A549 (cell line): Measurements from ENCODE around the gene DDX4. TPM values are rescaled to one million over a fixed set of nuclear protein-coding genes. Genes with fewer than 3 reads are reported as not detected.
A peak's percentile ranks its signal among the peaks of the same experiment; 100 is the strongest.

Experiments
- ATAC-seq, 2 experiments: fragments of 200-7000 bp in 1 of 2; fragments of >200 bp in 1 of 2; cut with Nextera tagmentation in 1 of 2; cut with Tn5 transposase in 1 of 2; 3 replicates each; pipeline versions ENCODE4 v1.8.0 to v1.9.1; 2018 to 2020; ENCODE audit warnings: mild to moderate bottlenecking in 1 of 2, moderate library complexity in 1 of 2
- CTCF ChIA-PET: fragments of 300-600 bp; sonication (Branson Sonifier 250); formaldehyde crosslinking; extraction: SDS; loops from one replicate; lab custom pipeline; 2021; ENCODE audit warnings: antibody characterized with exemption, inconsistent platforms; lab: Yijun Ruan, JAX
- POLR2A ChIA-PET: fragments of 350-600 bp; formaldehyde crosslinking; extraction: SDS; loops from one replicate; lab custom pipeline; 2021; ENCODE audit warnings: antibody characterized with exemption, inconsistent platforms; lab: Yijun Ruan, JAX
- DNase-seq, 2 experiments: peaks; one replicate each; pipeline versions ENCODE4 v3.0.0 to v3.0.0-alpha.2; 2011 to 2016; ENCODE audit warnings: low read depth in 1 of 2, low spot score in 1 of 2
- FAIRE-seq: peaks from 2 replicates; lab custom pipeline; 2011; peaks lifted over from hg19 to GRCh38; lab: Jason Lieb, UNC
- H3K27ac ChIP-seq, 2 experiments: fragments of >200 bp; sonication (Bioruptor Twin); formaldehyde crosslinking; 3 replicates each; pipeline ENCODE4 v1.5.1; 2016 to 2017
- H3K4me1 ChIP-seq: fragments of >200 bp; sonication (Bioruptor Twin); formaldehyde crosslinking; 3 replicates; pipeline ENCODE4 v1.6.1; 2016
- H3K4me2 ChIP-seq: fragments of >200 bp; sonication (Bioruptor Twin); formaldehyde crosslinking; 3 replicates; pipeline ENCODE4 v1.6.1; 2016
- H3K4me3 ChIP-seq: fragments of >200 bp; sonication (Bioruptor Twin); formaldehyde crosslinking; 3 replicates; pipeline ENCODE4 v1.5.1; 2016
- H3K9me3 ChIP-seq: fragments of >200 bp; sonication (Bioruptor Twin); formaldehyde crosslinking; 3 replicates; pipeline ENCODE4 v1.6.1; 2016
- BCL3 ChIP-seq: fragments of >200 bp; sonication (Bioruptor Twin); formaldehyde crosslinking; IDR thresholded peaks from 3 replicates; pipeline ENCODE4 v1.6.1; 2016
- CBX8 ChIP-seq: fragments of 200-600 bp; sonication (generic); IDR thresholded peaks from 2 replicates; pipeline ENCODE4 v1.6.1; 2016
- CEBPB ChIP-seq, 2 experiments: fragments of >200 bp in 1 of 2; sonication (Bioruptor Twin) in 1 of 2; formaldehyde crosslinking in 1 of 2; IDR thresholded peaks; 2 replicates each; pipeline ENCODE4 v1.6.1; 2012 to 2016
- CTCF ChIP-seq: fragments of >200 bp; sonication (Bioruptor Twin); formaldehyde crosslinking; IDR thresholded peaks from 3 replicates; pipeline ENCODE4 v1.5.1; 2016
- EHF ChIP-seq: fragments of 250-450 bp; sonication (Bioruptor Pico); IDR thresholded peaks from 2 replicates; pipeline ENCODE4 v1.5.0; 2020; ENCODE audit warnings: mild to moderate bottlenecking
- ELK1 ChIP-seq: fragments of 150-350 bp; IDR thresholded peaks from 2 replicates; pipeline ENCODE4 v1.6.1; 2014; ENCODE audit warnings: low read depth, mild to moderate bottlenecking, low read length
- ESRRA ChIP-seq: fragments of 150-350 bp; IDR thresholded peaks from 2 replicates; pipeline ENCODE4 v1.6.1; 2014; ENCODE audit warnings: mild to moderate bottlenecking, low read length, borderline replicate concordance
- FOXS1 ChIP-seq: fragments of 250-450 bp; sonication (Bioruptor Pico); IDR thresholded peaks from 2 replicates; pipeline ENCODE4 v1.5.0; 2020; ENCODE audit warnings: mild to moderate bottlenecking, moderate library complexity
- GATA3 ChIP-seq: IDR thresholded peaks from 2 replicates; pipeline ENCODE4 v1.6.1; 2012; ENCODE audit warnings: borderline replicate concordance
- HOXB13 ChIP-seq: fragments of 250-450 bp; sonication (Bioruptor Pico); IDR thresholded peaks from 2 replicates; pipeline ENCODE4 v1.5.0; 2020; ENCODE audit warnings: low read depth, mild to moderate bottlenecking, moderate library complexity
- MAFK ChIP-seq: fragments of 450-650 bp; IDR thresholded peaks from 2 replicates; pipeline ENCODE4 v1.6.1; 2014; ENCODE audit not compliant: partially characterized antibody
- MAX ChIP-seq: IDR thresholded peaks from 2 replicates; pipeline ENCODE4 v1.6.1; 2012
- MYC ChIP-seq: IDR thresholded peaks from 2 replicates; pipeline ENCODE4 v1.6.1; 2012; ENCODE audit warnings: mild to moderate bottlenecking, inconsistent platforms, low read length, improper control_type of control experiment, borderline replicate concordance
- PBX3 ChIP-seq: IDR thresholded peaks from 2 replicates; pipeline ENCODE4 v1.6.1; 2012
- PHF8 ChIP-seq: fragments of 200-600 bp; sonication (generic); IDR thresholded peaks from 2 replicates; pipeline ENCODE4 v1.6.1; 2016; ENCODE audit warnings: low read depth, mild to moderate bottlenecking, antibody characterized with exemption, moderate library complexity, borderline replicate concordance
- POLR2AphosphoS2 ChIP-seq: conservative IDR thresholded peaks from 2 replicates; pipeline ENCODE4 v1.6.1; 2012; ENCODE audit warnings: low read length, improper control_type of control experiment, inconsistent platforms
- REST ChIP-seq: fragments of 200-600 bp; sonication (generic); IDR thresholded peaks from 2 replicates; pipeline ENCODE4 v1.6.1; 2016; ENCODE audit warnings: antibody characterized with exemption, mild to moderate bottlenecking, moderate library complexity
- TP53 ChIP-seq: fragments of 250-450 bp; sonication (Bioruptor Pico); IDR thresholded peaks from 2 replicates; pipeline ENCODE4 v1.5.0; 2021; ENCODE audit warnings: mild to moderate bottlenecking, moderate library complexity
- USF2 ChIP-seq: fragments of 450-650 bp; IDR thresholded peaks from 2 replicates; pipeline ENCODE4 v1.6.1; 2014; ENCODE audit warnings: antibody characterized with exemption
- ZSCAN20 ChIP-seq: fragments of 250-450 bp; sonication (Bioruptor Pico); IDR thresholded peaks from 2 replicates; pipeline ENCODE4 v1.8.0; 2022; ENCODE audit warnings: mild to moderate bottlenecking, moderate library complexity
- WGBS: methylation state at CpG from one replicate; pipeline ENCODE4 v1.1.6; 2017; ENCODE audit errors: missing lambda C conversion rate; 5-methylcytosine and 5-hydroxymethylcytosine counted together
- polyA plus RNA-seq, 4 experiments: library from polyadenylated mRNA; depleted of rRNA in 3 of 4; stranded (reverse); fragments of >200 nt; fragmentation: RNase III in 1 of 4; extraction: RNeasy Plus Mini Kit Qiagen cat#74134 plus additional on column Dnase treatment in 1 of 4; gene quantifications; 2 replicates in 3 of 4; 3 replicates in 1 of 4; pipeline ENCODE4 v1.2.3, GENCODE V29; 2011 to 2017

DDX4 gene
- polyA plus RNA-seq, 2 of the 4 experiments (the other 2 are of a cell fraction): 0.09 TPM; not detected in 1

- WGBS: 66% methylated on average over 3 of the region's 3 CpGs
- H3K9me3 ChIP-seq: no peaks in the 10 kb centered on the region
- H3K4me3 ChIP-seq: no peak overlapping the region
- H3K4me1 ChIP-seq: peaks cover 12% of the 10 kb centered on the region; the same call in 2 of the 3 replicates
- FAIRE-seq (no peak), DNase-seq (no peak)
- no peak overlapping the region for H3K4me2 ChIP-seq
- POLR2A ChIA-PET: no interaction called here
- TF ChIP-seq POLR2AphosphoS2 (no peak), MAFK (no peak), EHF (CRISPR knock-in tag) (no peak), BCL3 (no peak), CTCF (no peak), HOXB13 (no peak), MAX (no peak), MYC (no peak), PHF8 (no peak), FOXS1 (CRISPR knock-in tag) (no peak), ZSCAN20 (no peak)
- TF ChIP-seq, all 56 proteins: peak for 0
- 0 out of 6 replicates have a peak overlapping the region, but pooled peaks of 1 of the 2 experiments have one; percentile 36 for H3K27ac ChIP-seq
- CTCF ChIA-PET: interaction anchor here (0.8 to 1.4 kb wide), 2 partner anchors 68 to 1477 kb away, joined by 3 to 5 read pairs; no protein-coding TSS in a partner anchor
- no peak for ATAC-seq
Observed at GRCh38 chr5:55852503-55852902, 114.6 kb downstream of the DDX4 start.

- Histone ChIP-seq H3K4me2 (no peak overlapping the region), H3K4me1 (peaks cover 12% of the 10 kb centered on the region; the same call in 2 of the 3 replicates), H3K27ac (0 out of 6 replicates have a peak overlapping the region, but pooled peaks of 1 of the 2 experiments have one; percentile 10), H3K9me3 (no peaks in the 10 kb centered on the region), H3K4me3 (no peak overlapping the region)
- FAIRE-seq (no peak), DNase-seq (no peak), ATAC-seq (no peak)
- CTCF ChIA-PET: interaction anchor here (0.8 to 1.4 kb wide), 2 partner anchors 67 to 1477 kb away, joined by 3 to 5 read pairs; no protein-coding TSS in a partner anchor
- WGBS: 79% methylated on average over 3 of the region's 3 CpGs
- TF ChIP-seq PBX3: no peak
- no peak for TF ChIP-seq PHF8
- no peak for TF ChIP-seq ESRRA
- no peak for TF ChIP-seq GATA3
- no peak for TF ChIP-seq CBX8
- TF ChIP-seq TP53 (CRISPR knock-in tag): no peak
- no peak for TF ChIP-seq CEBPB (IDR thresholded peaks at IDR 0.05)
- no peak for TF ChIP-seq ELK1
- no peak for TF ChIP-seq MYC
- no peak for TF ChIP-seq USF2
- TF ChIP-seq REST: no peak
- POLR2A ChIA-PET: no interaction called here
Observed at GRCh38 chr5:55853041-55853670, 115.3 kb downstream of the DDX4 start.
